ENCODE results near the gene DOCK4.

GRCh38 chr7:112064627-112065385, 141.4 kb downstream of the DOCK4 start:
- no peak for TF ChIP-seq CTCF (conservative IDR thresholded peaks at IDR 0.05)
- no peak for TF ChIP-seq ZFX (IDR thresholded peaks at IDR 0.05)

Measured in C4-2B (cell line).